Thymus (tissue), 11 donors: ENCODE data around the gene CTCF. TPM values are rescaled to one million over a fixed set of nuclear protein-coding genes. Genes with fewer than 3 reads are reported as not detected.

Source experiments
- DNase-seq, 9 donors: peaks; one replicate each; pipeline ENCODE4 v3.0.0-alpha.2; 2013; ENCODE audit warnings: low spot score in 9 of 9, low read depth in 6 of 9, missing footprints in 1 of 9
- H3K27ac ChIP-seq, 2 donors: one replicate each; pipeline ENCODE4 v1.5.1; 2013; ENCODE audit warnings: control low read depth in 1 of 2, low read depth in 1 of 2, low read length in 1 of 2, mild to moderate bottlenecking in 1 of 2, moderate library complexity in 1 of 2
- H3K27me3 ChIP-seq, 2 donors: one replicate each; pipeline ENCODE4 v1.5.1; 2013; ENCODE audit warnings: low read length in 1 of 2; ENCODE audit not compliant: control insufficient read depth in 2 of 2, insufficient read depth in 1 of 2
- H3K36me3 ChIP-seq, 2 donors: one replicate each; pipeline ENCODE4 v1.5.1; 2013; ENCODE audit warnings: low read length in 1 of 2, mild to moderate bottlenecking in 1 of 2, moderate library complexity in 1 of 2; ENCODE audit not compliant: control insufficient read depth in 2 of 2, insufficient read depth in 2 of 2
- H3K4me1 ChIP-seq, 2 donors: one replicate each; pipeline ENCODE4 v1.5.1; 2013; ENCODE audit warnings: low read length in 2 of 2; ENCODE audit not compliant: control insufficient read depth in 2 of 2, insufficient read depth in 2 of 2
- H3K4me3 ChIP-seq, 2 donors: one replicate each; pipeline ENCODE4 v1.5.1; 2013; ENCODE audit warnings: low read length in 2 of 2, control low read depth in 1 of 2, mild to moderate bottlenecking in 1 of 2
- H3K9me3 ChIP-seq, 2 donors: one replicate each; pipeline ENCODE4 v1.5.1; 2013; ENCODE audit warnings: low read length in 1 of 2, mild to moderate bottlenecking in 1 of 2; ENCODE audit not compliant: control insufficient read depth in 2 of 2, insufficient read depth in 1 of 2
- WGBS: extraction: QIAGEN DNeasy Blood & Tissue Kit; methylation state at CpG from one replicate; pipeline ENCODE4 v1.1.7; 2013; 5-methylcytosine and 5-hydroxymethylcytosine counted together
- polyA plus RNA-seq: library from polyadenylated mRNA; stranded (reverse); fragments of 200-250 nt; gene quantifications from one replicate; pipeline ENCODE4 v1.2.3, GENCODE V29; 2013
- total RNA-seq: library from RNA; stranded (reverse); fragments of 120-200 nt; gene quantifications from one replicate; pipeline ENCODE4 v1.2.4, GENCODE V29; 2013
- donor health status: healthy.

CTCF gene
- total and polyA plus RNA-seq, 2 donors, result 44.5 to 61.0 TPM

DNA sequence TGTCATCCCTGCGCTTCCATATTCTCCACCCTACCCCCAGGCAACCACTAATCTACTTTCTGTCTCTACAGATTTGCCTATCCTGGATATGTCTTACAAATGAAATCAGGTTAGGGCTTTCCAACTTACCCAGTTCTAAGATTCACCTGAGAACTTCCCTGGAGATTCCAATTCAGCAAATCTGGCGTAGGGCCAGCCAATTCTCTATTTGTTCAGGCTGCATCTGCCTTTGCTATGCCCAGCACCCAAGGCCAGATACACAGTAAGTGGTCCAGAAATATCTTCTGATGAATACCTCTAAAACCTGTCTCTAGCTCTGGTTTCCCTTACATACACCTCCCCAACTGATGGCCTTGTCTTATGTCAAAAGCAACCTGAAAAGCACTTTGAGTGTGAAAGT, 10.4 kb upstream of the CTCF start:
- 98% methylated on average over 2 of the region's 2 CpGs for WGBS
- Histone ChIP-seq H3K27ac (peak overlapping the region; percentile 73 to 94), H3K9me3 (no peaks in the 10 kb centered on the region), H3K4me1 (peaks cover 74 to 97% of the 10 kb centered on the region in 2 donors), H3K4me3 (no peak overlapping the region), H3K36me3 (peaks cover 4 to 36% of the 10 kb centered on the region in 2 donors), H3K27me3 (no peaks in the 10 kb centered on the region)
- DNase-seq, result peak in 1 of 9 donors; percentile 47

DNA sequence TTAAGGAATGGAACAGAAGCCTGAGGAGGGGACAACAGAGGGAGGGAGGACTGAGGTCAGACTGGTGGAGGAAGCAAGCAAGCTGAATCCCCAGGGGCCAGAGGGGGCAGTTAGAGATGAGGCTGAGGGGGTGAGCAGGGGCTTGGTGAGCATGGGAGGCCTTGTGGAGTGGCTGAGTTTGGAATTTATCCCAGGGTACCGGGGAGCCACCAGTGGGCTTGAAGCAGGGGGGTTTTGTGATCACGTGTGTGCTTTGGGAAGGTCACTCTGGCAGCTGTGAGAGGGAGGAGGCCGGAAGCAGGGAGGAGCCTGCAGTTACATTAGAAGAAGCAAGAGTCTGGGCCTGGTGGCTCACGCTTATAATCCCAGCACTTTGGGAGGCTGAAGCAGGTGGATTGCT, 9.8 kb upstream of the CTCF start:
- H3K27me3 ChIP-seq, result no peaks in the 10 kb centered on the region
- WGBS, result 19% methylated on average over 4 of the region's 4 CpGs
- H3K4me3 ChIP-seq, result no peak overlapping the region
- no peaks in the 10 kb centered on the region for H3K9me3 ChIP-seq
- peak overlapping the region; percentile 73 to 94 for H3K27ac ChIP-seq
- H3K4me1 ChIP-seq, result peaks cover 74 to 97% of the 10 kb centered on the region in 2 donors
- peak in 2 of 9 donors; percentile 26 to 72 for DNase-seq
- peaks cover 4 to 36% of the 10 kb centered on the region in 2 donors for H3K36me3 ChIP-seq

DNA sequence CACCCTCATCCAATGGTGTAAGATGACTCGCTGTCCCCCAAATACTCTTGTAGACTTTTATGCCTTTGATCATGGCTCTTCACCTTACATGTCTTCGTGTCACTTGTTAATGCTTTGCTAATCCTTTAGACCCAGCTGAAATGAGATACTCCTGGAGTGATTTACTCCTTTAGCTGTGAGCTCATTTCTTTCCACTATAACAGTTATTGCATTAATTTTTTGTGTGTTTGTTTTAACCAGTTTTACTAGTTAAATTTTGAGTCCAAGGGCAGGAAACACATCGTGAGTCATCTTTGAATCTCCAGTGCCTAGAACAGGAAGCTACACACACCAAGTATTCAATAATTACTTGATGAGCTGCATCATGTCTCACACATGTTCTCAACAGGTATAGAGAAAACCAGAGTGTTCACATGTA, 6.5 kb upstream of the CTCF start:
- peak overlapping the region; percentile 90 to 91 for H3K27ac ChIP-seq
- H3K27me3 ChIP-seq, result no peaks in the 10 kb centered on the region
- H3K4me3 ChIP-seq, result no peak overlapping the region
- DNase-seq, result peak in 1 of 9 donors; percentile 67
- peaks cover 4 to 35% of the 10 kb centered on the region in 2 donors for H3K36me3 ChIP-seq
- H3K4me1 ChIP-seq, result peaks cover 46 to 94% of the 10 kb centered on the region in 2 donors
- 7% methylated on average over 3 of the region's 3 CpGs for WGBS
- H3K9me3 ChIP-seq, result no peaks in the 10 kb centered on the region

DNA sequence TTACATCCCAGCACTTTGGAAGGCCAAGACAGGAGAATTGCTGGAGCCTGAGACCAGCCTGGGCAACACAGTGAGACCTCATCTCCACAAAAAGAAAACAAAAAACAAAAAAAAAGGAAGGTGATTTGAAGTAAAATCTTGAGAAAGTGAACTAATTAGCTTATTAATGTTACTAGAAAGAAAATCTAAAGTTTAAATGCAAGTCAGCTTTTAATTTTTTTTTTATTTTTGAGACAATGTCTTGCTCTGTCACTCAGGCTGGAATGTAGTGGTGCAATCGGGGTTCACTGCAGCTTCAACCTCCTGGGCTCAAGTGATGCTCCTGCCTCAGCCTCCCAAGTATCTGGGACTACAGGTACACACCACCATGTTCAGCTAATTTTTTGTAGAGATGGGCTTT, 3.5 kb upstream of the CTCF start:
- DNase-seq, result no peak
- peaks cover 21 to 71% of the 10 kb centered on the region in 2 donors for H3K4me1 ChIP-seq
- no peak overlapping the region for H3K4me3 ChIP-seq
- H3K27me3 ChIP-seq, result no peaks in the 10 kb centered on the region
- peak overlapping the region in 1 of 2 donors; percentile 27 for H3K27ac ChIP-seq
- H3K36me3 ChIP-seq, result peaks cover 0 to 18% of the 10 kb centered on the region in 2 donors
- WGBS, result 90% methylated on average over 1 of the region's 1 CpG
- no peaks in the 10 kb centered on the region for H3K9me3 ChIP-seq

DNA sequence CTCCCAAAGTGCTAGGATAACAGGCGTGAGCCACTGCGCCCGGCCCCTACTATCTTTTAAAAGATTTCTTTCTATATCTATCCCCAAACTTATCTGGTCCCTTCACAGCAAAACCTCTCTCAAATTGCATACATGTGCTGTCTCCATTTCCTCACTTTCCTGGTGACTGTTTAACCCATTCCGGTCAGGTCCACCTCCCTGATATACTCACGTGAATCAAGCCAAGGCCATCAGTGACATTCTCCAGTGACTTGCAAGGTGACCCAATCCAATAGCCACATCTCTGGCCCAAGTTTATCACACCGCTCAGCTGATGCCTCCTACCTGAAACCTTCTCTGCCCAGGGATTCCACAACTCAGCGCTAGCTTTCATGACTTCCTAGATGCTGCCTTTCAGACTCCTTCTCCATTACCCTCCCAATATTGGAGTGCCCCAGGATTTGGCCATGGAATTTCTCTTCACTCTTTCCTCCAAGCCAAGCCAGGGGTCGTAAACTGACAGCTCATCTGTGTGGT, 1.4 kb upstream of the CTCF start:
- peak overlapping the region; percentile 65 to 98 for H3K4me3 ChIP-seq
- no peaks in the 10 kb centered on the region for H3K9me3 ChIP-seq
- WGBS, result 76% methylated on average over 8 of the region's 8 CpGs
- peaks cover 21 to 70% of the 10 kb centered on the region in 2 donors for H3K4me1 ChIP-seq
- H3K36me3 ChIP-seq, result peaks cover 0 to 17% of the 10 kb centered on the region in 2 donors
- peak in 1 of 9 donors; percentile 33 for DNase-seq
- H3K27ac ChIP-seq, result peak overlapping the region; percentile 96 to 100
- no peaks in the 10 kb centered on the region for H3K27me3 ChIP-seq

GRCh38 chr16:67561501-67561823, 864 bp upstream of the CTCF start:
- WGBS, result under 1% methylated on average over 8 of the region's 8 CpGs
- no peak for DNase-seq
- peak overlapping the region; percentile 65 to 98 for H3K4me3 ChIP-seq
- H3K27ac ChIP-seq, result peak overlapping the region; percentile 96 to 100
- H3K27me3 ChIP-seq, result no peaks in the 10 kb centered on the region
- H3K4me1 ChIP-seq, result peaks cover 20 to 66% of the 10 kb centered on the region in 2 donors
- H3K36me3 ChIP-seq, result peaks cover 0 to 18% of the 10 kb centered on the region in 2 donors
- no peaks in the 10 kb centered on the region for H3K9me3 ChIP-seq

- Histone ChIP-seq H3K4me1 (peaks cover 18 to 62% of the 10 kb centered on the region in 2 donors), H3K27me3 (no peaks in the 10 kb centered on the region), H3K27ac (peak overlapping the region; percentile 96 to 100), H3K4me3 (peak overlapping the region; percentile 65 to 98), H3K36me3 (peaks cover 3 to 21% of the 10 kb centered on the region in 2 donors), H3K9me3 (no peaks in the 10 kb centered on the region)
- peak; percentile 87 to 98 (median 95) for DNase-seq
- WGBS, result under 1% methylated on average over 76 of the region's 76 CpGs
These were observed 351 bp upstream of the CTCF start for GRCh38 chr16:67561824-67562525.

- peak in 6 of 9 donors; percentile 42 to 78 (median 62) for DNase-seq
- Histone ChIP-seq H3K27me3 (no peaks in the 10 kb centered on the region), H3K9me3 (no peaks in the 10 kb centered on the region), H3K36me3 (peaks cover 3 to 22% of the 10 kb centered on the region in 2 donors), H3K27ac (peak overlapping the region; percentile 100), H3K4me3 (peak overlapping the region; percentile 62 to 98), H3K4me1 (peaks cover 14 to 52% of the 10 kb centered on the region in 2 donors)
- WGBS, result under 1% methylated on average over 96 of the region's 96 CpGs
These were observed 787 bp downstream of the CTCF start for GRCh38 chr16:67562918-67563707.
